Umbilical cord (tissue), 2 donors: ENCODE results near the gene ELL2. TPM values are rescaled to one million over a fixed set of nuclear protein-coding genes. Genes with fewer than 3 reads are reported as not detected.
"Not testable (repeated sequence)": the region's sequence is repeated elsewhere in the genome, so short reads cannot be mapped to it uniquely, and the experiment has no call there.

Experiments
- DNase-seq: peaks from one replicate; pipeline ENCODE4 v3.0.0-alpha.2; 2015; ENCODE audit warnings: low spot score
- total RNA-seq: library from RNA; depleted of rRNA; stranded (reverse); fragments of >200 nt; gene quantifications from one replicate; pipeline ENCODE4 v1.2.3, GENCODE V29; 2014; ENCODE audit warnings: low replicate concordance; ENCODE audit not compliant: insufficient read depth

The ELL2 gene
- total RNA-seq, 1 donor from 2014 or later: 69.1 TPM

DNA sequence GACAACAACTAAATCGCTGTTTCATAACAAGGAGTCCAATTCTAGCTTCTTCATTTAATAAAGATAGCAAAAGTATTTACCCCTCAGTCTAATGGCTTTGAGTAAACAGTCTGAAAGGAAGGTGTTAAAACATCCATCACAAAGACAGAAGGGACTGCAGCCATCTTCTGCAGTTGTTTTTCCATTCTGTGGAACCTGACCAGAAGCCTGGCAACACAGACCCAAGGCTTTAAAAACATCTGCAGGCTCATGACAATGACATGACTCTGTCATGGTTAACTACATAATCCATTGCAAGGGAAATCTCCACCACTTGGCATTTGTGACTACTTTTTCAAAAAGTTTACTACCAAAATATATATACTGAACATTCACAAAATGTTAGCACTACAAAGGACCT is 51.9 kb downstream of the ELL2 start:
- DNase-seq: no peak

DNA sequence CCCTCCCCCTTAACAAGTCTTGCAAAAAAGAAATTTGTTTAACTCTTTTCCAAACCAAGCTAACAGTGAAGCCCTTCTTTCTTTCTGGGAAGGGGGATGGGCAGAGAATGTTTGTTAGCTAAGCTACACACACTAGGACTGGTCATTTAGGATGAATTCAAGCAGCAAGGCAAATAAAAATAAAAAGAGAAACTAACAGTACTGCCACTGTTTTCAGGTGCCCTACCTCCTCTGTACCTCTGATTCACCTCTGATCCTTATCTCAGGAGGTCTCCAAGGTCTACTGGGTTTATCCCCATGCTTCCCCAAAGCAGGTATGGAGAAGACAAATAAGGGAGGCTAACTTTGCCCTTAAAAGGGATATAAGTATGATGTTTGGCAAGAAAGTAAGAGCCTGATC is 52.9 kb downstream of the ELL2 start:
- no peak for DNase-seq

DNA sequence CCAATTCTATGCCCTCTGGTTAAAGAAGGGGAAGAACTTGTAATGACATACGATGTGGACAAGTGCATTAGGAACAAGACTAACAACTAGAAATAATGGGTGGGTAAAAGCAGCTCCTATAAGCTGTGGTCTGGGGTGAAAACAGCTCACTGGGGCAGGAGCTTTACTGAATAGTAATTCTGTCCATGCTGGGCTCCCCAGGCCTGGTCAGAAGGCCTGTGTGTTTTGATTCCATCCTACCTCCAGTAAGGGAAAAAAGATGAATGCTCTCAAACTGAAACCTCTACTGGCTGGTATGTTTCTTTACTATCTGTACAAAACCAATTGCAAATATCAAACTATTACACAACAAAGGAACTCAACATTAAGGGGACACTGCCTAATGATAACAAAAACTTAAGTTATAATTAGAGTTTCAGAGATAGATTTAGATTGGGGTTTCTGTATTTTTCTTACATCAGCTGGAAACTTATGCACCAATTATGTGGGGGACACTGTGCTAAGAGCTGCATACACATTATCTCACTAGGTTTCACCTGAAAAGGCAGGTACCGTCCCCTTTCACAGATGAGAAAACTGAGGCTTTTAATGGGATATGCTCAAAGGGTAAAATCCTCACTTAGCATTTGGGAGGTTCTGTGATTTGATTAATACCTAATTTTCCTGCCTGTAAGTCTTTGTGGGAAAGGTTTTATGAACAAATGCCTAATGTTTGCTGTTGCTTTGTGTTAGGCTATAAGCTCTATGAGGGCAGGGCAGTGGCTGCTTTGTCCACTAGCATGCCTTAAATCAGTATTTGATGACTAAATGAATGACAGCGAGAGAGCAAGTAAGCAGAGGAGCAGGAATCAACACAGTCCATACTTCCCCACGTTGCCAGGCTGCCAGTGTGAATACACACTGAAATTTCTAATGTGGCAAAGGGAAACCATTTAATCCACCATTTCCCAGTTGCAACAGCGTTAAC is 53.6 kb downstream of the ELL2 start:
- no peak for DNase-seq

DNA sequence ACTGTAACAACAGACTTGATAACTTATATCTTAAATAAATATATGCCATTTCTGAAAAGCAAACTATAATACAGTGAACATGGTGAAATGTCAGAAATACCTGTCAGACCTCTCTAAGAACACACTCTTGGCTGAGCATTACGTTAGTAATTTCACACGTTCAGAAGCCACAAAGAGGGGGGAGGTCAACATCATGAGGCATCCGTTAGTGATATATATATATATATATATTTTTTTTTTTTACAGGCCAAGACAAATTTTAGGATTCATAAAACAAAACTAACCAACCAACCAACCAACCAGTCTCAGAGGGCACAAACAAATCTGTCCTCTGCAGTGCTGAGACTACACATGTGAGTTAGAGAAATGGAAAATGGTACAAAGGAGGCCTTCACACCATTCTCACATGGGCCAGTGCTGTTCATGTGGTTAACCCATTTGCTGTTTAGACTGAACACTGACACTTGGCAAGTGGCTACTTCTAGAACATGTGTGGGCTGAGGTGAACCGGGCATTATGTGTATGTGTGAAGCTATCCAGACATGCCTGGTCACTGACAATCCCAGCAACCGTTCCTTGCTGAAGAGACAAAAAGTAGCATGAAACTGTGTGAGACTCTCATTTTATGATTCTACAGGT is 54.5 kb downstream of the ELL2 start:
- DNase-seq: no peak

DNA sequence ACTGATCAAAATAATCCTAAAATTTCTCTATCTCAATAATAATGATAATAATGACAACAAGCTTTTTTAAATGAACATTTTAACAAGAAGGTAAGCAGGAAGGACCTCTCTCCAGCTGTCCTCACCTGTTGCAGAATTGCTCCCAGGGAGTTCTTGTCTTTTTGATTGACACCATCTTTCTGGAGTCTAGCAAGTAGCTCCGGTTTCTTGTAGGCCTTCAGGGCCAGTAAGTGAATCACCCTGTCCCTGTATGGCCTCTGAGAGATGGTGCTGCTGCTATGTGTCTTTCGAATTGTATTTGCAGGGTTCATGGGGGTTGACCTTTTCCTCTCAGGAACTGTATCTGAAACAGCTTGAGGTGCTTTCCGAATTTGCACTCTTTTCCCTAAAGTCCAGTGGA is 55.3 kb downstream of the ELL2 start:
- DNase-seq: not testable (repeated sequence)

DNA sequence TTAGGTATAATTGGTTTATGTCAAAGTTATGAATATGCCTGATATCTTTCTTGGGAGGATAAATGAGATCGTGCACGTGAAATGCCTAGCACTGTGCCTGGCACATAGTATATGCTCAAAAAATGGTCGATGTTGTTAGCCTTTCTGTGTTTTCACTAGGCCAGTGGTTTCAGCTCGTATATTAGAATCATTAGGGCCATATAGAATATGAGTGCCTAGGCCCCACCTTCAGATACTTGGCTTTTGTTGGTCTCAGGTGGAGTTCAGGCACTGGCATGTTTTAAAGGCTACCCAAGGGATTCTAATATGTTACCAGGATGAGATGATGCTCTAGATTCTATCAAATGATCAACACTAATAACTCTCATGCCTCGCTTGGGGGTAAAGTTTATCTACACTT is 56.8 kb downstream of the ELL2 start:
- DNase-seq: no peak

DNA sequence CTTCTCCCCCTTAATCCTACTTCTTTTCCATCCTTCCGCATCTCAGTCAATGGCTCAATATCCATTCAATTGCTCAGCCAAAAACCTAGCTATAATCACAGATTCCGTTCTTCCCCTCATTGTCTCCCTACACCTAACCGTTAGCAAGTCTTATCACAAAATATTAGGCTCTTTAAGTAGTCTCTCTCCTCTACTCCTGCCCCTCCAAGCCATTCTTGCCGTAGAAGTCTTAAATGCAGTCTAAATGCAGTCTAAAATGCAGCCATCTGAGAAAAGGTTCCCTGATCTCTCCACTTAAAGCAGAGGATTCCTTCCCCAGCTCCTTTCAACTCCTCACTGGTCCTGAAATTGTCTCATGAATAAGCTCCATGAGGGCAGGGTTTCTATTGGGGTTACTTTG is 57.8 kb downstream of the ELL2 start:
- no peak for DNase-seq

DNA sequence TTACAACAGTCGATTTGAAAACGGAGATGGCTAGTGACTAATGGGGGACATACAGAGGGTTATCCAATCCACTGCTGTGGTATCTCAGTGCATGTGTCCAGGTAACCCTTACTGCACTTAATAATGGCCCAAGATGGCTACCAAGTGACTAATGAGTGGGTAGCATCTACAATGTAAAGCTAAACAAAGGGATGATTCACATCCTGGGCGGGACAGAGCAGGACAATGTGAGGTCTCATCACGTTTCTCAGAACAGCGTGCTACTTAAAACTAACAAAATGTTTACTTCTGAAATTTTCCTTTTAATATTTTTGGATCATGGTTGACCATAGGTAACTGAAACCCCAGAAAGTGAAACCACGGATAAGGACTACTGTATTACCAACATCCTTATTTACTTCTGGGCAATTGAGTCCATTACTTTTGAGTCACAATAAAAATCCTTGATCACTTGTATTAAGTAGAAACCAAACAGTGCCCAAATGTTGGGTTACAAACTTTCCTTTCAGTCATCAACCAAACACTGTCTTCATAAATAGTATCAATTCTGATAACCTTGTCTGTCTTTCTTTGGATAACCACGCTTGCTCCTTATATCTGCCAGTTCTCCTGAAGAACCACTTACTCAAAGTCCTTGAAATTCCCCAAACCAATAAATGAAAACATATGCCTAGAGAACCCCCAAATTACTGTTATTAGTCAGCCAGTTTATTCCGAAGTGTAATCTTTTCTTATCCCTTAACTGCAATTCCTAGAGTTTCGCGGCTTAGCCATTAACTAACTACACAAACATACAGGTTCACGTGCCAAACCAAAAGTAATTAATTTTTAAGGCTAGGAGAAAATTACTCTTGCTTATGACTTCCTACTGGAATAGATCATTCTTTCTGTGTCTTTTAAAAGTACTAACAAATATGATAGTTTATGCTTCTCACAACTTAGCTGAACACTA is 59.7 kb downstream of the ELL2 start:
- no peak for DNase-seq

DNA sequence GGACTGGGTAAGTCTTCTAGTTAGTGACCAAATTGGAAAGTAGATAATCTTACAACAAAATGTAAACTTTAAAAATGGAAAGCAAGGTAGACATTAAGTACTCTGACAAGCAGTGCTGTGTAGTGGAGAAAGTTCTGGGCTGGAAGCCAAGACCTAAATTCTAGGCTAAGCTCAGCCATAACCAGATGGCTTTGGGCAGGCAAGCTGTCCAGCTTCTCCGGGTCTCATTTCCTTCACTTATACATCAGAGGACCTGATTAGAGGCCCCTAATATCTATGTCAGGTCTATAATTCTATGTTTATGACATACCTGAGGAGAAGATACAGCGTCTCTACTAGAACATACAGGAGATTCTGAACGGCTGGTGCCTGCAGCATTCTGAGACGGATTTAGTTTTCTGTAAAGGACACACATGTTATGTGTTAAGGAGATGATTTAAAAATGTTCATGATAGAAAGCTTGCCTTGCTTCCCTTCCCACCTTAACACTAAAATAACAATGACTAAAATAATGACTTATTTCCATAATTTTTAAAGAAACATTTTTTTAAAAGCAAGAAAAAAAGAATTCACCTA is 61.2 kb downstream of the ELL2 start:
- DNase-seq: peak; percentile 93

DNA sequence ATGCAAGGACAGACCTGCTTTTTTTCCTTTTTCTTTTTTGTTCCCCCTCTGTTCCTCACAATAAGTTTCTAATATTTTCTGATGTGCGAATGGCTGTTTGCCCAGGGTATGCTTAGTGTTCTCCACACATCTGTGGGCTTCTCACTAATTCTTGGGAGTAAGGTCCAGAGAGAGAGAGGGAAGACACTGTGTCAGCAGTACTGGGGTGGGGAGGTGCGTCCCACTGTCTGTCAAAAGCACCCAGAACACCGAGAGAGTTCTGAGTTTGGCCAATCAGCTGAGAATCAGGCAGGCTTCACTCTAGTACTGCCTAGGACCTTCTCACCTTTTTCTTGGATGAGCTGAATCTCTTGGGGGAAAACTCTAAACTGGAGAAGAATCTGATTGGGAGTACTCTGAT is 61.8 kb downstream of the ELL2 start:
- DNase-seq: peak; percentile 81

DNA sequence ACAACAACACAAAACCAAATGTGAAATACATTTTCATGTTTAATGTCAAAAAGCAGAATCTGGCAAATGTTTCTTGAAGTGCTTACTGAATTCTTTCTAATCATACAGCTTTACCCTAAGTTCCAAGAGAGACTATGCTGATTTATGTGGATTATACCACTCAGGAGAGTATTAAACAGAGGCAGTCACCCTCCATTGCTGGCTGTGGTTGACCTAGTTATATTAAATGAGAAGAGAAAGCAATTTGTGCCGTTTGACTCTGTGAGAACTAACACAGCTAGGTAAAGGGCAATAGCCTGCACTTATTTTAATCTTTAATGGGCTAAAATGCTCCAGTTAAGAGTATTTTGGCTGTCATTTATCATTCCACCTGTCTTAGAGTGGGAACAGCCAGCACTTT is 62.6 kb downstream of the ELL2 start:
- peak; percentile 89 for DNase-seq

DNA sequence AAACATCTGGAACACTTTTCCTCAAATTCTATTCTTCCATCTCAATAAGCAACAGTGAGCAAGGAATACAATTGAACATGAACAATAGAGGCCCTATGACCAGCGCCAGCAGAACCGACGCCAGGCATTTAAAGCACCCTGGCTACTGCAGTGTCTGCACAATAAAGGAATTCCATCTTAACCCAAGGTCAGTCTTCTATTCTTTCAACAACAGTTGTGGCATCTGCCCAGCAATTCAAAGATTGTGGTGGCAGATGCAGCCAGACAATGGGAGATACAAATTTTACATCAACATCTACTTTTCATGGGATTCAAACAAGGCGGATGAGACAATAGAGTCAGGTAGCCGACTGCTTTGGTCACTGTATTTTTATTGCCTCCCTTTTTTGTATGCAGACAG is 65.9 kb downstream of the ELL2 start:
- no peak for DNase-seq

DNA sequence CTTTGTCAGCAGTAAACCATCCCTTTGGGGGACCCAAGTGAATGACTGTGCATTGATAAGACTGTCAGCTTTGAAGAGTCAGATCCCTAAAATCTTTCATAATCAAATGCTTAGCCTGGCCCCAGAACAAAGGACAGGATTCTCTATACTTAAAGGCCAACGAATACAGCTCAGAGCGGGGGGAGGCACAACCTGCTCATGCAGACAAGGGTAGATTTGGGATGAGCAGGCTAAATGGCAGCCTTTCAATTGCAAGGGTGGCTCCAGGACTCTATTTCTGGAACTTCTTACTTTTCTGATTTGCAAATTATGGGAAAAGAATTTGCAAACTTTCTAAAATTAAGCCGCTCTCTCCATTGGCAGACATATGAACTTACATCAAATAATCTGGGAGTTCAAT is 66.4 kb downstream of the ELL2 start:
- DNase-seq: peak; percentile 58

DNA sequence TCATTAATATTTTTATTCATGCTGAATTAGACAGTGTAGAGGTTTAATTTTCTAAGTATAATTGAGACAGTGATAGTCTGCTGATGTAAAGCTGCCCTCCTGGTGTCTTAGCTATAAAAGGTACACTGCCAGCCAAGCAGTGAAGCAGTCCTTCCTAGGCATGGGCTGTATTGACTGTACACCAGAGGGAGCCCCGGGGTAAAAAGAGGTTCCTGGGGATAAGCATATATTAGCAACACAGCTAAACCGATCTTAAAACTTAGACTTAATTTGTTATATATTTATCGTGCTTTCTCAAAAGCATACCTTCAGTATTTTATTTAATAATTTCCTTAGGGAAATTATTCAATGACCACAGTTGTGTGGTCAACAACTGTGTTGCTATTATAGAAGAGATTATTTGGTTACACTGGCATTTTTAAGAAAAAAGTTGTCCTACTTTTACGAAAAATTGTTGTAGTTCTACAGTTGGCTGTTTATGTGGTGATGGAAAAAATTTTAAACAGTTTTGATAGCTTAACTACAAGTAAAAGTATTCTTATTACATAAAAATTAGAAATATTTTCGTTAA is 68.8 kb downstream of the ELL2 start:
- DNase-seq: no peak

DNA sequence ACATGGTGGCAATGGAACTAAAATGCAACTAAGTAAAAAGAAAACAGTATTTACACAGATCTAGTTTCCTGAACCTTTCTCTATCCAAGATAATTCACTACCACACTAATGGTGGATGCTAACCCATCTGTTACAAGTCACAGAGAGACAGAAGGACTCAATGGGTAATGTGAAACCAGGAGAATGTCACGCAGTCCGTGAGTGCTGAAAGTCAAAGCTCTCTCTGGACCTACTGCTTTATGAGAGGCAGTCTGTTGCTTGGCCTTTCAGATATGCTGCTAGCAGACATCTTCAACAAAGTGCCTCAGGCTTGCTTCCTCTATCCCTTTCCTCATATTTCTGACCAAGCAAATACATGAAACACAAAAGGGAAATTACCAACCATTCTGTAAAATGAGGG is 70.2 kb downstream of the ELL2 start:
- no peak for DNase-seq

DNA sequence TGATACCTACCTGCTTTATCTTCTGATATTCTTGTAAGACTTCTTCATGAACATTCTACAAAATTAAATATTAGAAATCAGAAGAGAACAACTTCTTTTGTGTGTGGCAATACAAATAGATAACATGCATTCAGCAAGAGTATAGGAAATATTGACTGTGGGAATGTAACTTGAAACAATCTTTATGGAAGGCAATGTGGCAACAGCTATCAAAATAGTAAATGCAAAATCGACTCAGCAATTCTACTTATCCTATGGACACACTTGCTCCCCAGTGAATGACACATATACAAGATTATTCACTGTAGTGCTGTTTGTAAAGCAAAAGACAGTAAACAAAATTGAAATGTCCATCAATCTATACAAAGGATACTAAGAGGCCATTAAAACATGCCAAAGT is 72.6 kb downstream of the ELL2 start:
- DNase-seq: no peak

DNA sequence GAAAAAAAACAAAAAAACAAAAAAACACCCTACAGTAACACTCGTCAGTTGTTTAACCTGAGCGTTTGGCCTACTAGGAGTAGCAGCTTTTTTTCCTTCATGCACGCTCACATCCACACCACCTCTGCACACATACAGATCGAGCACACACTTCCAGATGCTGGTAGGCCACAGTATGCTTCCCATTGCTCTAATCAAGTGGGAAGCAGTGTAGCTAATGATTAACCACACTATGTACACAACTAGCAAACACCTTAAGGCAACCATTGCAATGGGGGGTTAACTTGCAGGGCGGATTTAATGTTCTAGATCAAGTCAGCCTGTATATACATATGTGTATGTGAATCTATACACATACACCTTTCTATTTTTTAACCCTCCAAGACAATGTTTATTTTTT is 73.7 kb downstream of the ELL2 start:
- no peak for DNase-seq

DNA sequence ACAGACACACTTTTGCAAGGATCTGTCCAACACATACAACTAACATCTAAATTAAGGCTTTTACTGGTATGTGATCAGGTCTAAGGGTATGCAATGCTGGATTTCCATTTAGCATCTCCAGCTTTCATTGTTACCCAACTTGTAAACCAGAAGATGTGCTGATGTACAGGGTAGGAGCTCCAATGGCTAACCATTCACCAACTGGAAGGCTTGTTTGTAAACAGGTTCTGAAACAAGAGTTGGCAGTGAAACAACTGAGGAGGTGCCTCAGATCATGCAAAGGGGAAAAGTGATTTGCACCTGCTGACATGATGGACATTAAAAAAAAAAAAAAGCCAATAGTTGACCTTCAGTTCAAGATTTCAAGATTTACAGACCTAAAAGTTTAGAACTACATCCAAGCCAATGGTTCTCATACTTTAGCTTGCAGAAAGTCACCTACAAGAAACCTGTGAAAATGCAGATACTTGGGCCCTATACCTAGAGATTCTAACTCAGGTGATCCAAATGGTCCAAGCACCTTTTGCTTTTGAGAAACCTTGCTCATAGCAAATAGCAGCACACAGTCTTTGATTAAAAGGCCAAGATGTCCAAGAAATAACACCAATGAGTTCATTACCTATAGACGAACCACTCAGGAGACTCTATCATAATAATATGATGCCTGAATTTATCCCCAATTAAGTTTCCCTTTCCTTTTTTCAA is 75.2 kb downstream of the ELL2 start:
- DNase-seq: no peak

DNA sequence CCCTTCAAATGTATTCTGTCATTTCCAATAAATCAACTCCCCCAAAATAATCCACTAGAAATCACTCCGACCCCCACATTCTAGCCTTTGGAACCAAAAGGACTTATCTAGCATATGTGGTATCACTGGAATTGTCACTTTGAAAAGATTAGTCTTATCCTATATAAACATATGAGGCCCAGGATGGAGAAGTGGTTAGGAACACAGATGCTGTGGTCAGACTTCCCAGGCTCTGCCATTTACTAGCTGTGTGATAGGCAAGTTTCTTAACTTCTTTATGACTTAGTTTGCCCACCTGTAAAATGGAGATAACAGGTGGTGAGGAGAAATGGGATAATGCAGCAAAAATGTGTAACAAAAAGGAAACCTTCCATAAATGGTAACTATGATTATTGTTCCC is 77.1 kb downstream of the ELL2 start:
- no peak for DNase-seq

DNA sequence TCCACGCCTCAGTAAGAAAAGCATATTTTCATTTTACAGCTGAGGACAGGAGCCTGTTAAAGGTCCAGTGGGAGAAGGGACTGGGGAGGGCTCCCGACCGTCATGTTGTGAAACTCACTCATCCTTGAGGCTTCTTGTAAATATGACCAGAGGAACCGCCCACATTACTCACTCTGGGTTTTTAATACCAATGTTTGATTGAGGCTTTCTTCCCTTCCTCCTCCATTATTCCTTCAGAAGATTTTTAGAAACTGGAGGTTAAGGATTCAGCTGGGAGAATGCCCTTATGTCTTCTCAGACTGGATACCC is 77.7 kb downstream of the ELL2 start:
- DNase-seq: no peak
